NCI-H524 treated with DMSO at 0.1 percent for 48 hours (cell line): ENCODE data around the gene TBC1D22A.

Experiments
- DNase-seq: peaks from one replicate; lab custom pipeline; 2025; lab: John Stamatoyannopoulos, UW

TBC1D22A gene

GRCh38 chr22:46835693-46836092 is 73.2 kb downstream of the TBC1D22A start:
- DNase-seq, result no peak

GRCh38 chr22:46841522-46841921 is 79.1 kb downstream of the TBC1D22A start:
- no peak for DNase-seq

- DNase-seq, result no peak
Measured at GRCh38 chr22:46842606-46843005, 80.2 kb downstream of the TBC1D22A start.

- no peak for DNase-seq
Measured at GRCh38 chr22:46843821-46844255, 81.4 kb downstream of the TBC1D22A start.

GRCh38 chr22:46844606-46845210 is 82.3 kb downstream of the TBC1D22A start:
- DNase-seq, result no peak

GRCh38 chr22:46845296-46846149 is 83.1 kb downstream of the TBC1D22A start:
- DNase-seq, result no peak

GRCh38 chr22:46846150-46846831 is 83.8 kb downstream of the TBC1D22A start:
- no peak for DNase-seq

GRCh38 chr22:46846832-46847355 is 84.4 kb downstream of the TBC1D22A start:
- no peak for DNase-seq

GRCh38 chr22:46848197-46848596 is 85.7 kb downstream of the TBC1D22A start:
- no peak for DNase-seq

- DNase-seq, result no peak
Measured at GRCh38 chr22:46849101-46849500, 86.7 kb downstream of the TBC1D22A start.

- no peak for DNase-seq
Measured at GRCh38 chr22:46849951-46850350, 87.5 kb downstream of the TBC1D22A start.

- no peak for DNase-seq
Measured at GRCh38 chr22:46851311-46851710, 88.9 kb downstream of the TBC1D22A start.

GRCh38 chr22:46851941-46852340 is 89.5 kb downstream of the TBC1D22A start:
- DNase-seq, result no peak

- no peak for DNase-seq
Measured at GRCh38 chr22:46852771-46853170, 90.3 kb downstream of the TBC1D22A start.

GRCh38 chr22:46853191-46853590 is 90.7 kb downstream of the TBC1D22A start:
- DNase-seq, result no peak

- DNase-seq, result no peak
Measured at GRCh38 chr22:46854125-46854870, 91.8 kb downstream of the TBC1D22A start.

GRCh38 chr22:46855681-46856080 is 93.2 kb downstream of the TBC1D22A start:
- DNase-seq, result no peak

- DNase-seq, result no peak
Measured at GRCh38 chr22:46856661-46857060, 94.2 kb downstream of the TBC1D22A start.

GRCh38 chr22:46857142-46857884 is 94.9 kb downstream of the TBC1D22A start:
- no peak for DNase-seq

GRCh38 chr22:46857885-46858143 is 95.4 kb downstream of the TBC1D22A start:
- DNase-seq, result no peak

- no peak for DNase-seq
Measured at GRCh38 chr22:46858181-46858771, 95.8 kb downstream of the TBC1D22A start.
